GM21423 (cell line): ENCODE results near the gene TRIM14.
"Not testable (repeated sequence)": the region's sequence is repeated elsewhere in the genome, so short reads cannot be mapped to it uniquely, and the experiment has no call there.

ENCODE experiments used
- ATAC-seq: cut with Tn5 transposase; IDR thresholded peaks from one replicate; pipeline ENCODE4 v1.9.1; 2021; ENCODE audit warnings: mild to moderate bottlenecking, moderate library complexity; ENCODE audit not compliant: unreplicated experiment

TRIM14 gene

GRCh38 chr9:98083566-98084183 is 35.3 kb downstream of the TRIM14 start:
- ATAC-seq = no peak

DNA sequence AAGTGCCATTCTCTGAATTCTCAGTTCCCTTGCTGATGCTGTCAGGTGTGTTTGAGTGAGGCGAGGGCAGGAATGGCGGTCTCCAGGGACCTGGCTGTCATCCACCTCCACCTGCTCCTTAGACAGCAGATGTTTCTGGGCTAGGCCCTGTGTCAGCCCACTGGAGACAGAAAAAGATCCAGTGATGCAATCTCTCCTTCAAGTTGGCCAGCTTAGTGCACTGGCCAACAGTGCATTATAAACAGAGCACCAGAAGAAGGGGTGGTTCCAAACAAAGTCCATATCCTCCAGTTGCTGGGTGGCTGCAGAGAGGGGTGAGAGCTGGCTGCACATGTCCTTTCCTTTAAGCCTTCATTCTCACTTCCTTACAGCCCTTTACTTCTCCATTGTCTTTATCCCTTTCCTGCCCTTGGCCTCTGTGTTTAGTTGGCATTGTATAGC is 35.9 kb downstream of the TRIM14 start:
- no peak for ATAC-seq

- no peak for ATAC-seq
These were observed 37.4 kb downstream of the TRIM14 start for GRCh38 chr9:98081477-98082219.

GRCh38 chr9:98080780-98081179 is 38.2 kb downstream of the TRIM14 start:
- ATAC-seq = no peak

DNA sequence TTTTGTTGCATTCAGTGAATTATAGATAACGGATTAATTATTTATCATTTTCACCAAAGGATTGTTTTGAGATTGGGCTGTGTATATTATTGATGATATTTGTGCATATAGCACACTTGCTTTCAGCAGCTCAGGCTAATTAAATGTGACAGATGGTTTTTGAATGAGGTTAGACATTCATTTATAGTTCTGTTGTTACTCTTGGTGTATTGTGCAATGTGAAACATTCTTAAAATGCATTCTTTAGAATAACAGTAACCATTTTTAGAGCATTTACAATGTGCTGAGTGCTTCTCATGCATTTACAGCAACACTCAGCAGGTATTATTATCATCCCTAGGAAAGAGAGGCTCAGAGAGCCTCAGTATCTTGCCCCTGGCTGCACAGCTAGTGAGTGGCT is 38.7 kb downstream of the TRIM14 start:
- no peak for ATAC-seq

DNA sequence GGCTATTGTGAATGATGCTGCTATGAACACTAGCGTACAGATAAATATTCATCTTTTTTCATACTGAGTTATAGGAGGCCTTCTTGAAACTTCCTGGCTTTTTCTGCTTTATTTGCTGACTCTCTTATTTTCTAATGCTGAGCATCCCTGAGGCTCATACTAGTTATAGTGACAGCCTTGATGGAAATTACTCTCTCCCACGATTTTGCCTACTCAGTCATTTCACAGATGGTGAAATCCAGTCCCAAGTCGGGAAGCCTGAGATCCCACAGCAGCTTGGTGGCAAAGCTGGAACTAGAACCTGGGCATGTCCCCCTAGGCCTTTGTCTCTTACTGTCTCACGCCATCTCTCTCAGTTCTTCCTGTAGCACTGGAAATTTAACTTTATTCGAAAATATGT is 40.1 kb downstream of the TRIM14 start:
- ATAC-seq = no peak

DNA sequence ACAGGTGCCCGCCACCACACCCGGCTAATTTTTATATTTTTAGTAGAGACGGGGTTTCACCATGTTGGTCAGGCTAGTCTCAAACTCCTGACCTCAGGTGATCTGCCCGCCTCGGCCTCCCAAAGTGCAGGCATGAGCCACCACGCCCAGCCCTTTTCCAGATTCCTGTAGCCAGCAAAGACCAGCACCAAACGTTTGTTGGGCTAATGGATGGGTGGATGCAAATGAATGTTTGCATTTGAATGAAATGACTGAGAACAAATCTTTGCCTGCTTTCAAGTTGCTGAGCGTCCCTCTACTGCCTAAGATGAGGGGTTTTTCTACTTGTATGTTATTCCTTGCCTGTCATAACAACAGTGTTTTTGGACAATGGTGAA is 42.5 kb downstream of the TRIM14 start:
- not testable (repeated sequence) for ATAC-seq

DNA sequence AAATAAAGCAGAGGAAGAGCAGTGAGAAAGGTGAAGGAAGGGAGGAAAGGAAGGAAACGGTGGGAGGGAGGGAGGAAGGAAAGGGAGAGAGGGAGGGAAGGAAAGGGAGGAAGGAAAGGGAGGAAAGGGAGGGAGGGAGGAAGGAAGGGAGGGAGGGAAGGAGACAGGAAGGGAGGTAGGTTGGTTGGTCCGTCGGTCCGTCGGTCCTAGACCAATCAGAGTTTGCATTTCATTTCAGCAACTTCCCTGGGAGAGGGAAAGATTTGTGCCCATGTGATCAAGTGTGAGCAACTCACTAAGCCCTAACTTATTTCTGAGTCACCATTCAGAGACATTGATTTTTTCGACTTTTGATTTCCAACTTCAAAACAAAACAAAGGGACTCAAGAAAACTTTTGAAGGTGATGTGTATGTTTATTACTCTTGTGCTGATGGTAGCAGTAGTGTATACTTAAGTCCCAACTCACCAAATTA is 43.7 kb downstream of the TRIM14 start:
- ATAC-seq = no peak

DNA sequence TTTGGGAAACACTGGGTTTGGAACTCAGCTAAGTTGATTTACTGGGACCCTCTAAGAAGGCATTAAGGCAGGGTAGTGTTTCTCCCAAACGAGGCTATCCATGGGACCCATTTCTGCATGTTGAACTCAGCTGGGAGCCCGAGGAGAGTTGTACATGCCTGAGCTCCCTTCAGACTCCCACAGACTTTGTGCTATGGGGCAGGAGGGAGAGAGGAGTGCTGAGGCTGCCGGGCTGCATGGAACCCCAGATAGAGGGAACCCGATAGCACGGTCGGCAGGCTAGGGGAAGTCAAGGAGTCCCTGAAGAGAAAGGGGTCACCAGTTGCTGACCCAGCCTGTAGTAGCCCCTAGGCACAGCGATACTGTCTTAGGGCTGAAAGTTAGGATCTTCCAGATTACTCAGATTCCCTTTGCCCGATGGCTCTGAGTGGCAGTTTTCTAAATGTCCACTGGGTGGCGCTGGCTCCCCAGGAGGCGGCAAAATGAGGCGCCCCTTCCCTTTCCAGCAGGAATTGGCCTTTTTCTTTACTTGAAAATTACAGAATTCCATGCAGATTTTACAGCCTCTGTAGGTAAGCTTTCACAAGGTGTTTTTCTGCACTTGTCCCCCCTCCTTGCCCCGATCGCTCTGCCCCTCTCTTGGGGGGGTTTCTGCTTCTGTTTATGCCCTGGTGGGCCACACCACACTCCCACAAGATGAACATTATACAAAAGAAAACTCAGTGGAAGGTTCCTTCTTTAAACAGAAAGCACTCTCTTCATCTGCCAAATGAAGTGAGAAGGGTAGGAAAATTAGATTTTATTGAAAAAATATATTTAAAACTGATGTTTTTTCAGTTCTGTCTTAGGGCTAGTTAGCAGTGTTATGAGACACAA is 44.7 kb downstream of the TRIM14 start:
- no peak for ATAC-seq

DNA sequence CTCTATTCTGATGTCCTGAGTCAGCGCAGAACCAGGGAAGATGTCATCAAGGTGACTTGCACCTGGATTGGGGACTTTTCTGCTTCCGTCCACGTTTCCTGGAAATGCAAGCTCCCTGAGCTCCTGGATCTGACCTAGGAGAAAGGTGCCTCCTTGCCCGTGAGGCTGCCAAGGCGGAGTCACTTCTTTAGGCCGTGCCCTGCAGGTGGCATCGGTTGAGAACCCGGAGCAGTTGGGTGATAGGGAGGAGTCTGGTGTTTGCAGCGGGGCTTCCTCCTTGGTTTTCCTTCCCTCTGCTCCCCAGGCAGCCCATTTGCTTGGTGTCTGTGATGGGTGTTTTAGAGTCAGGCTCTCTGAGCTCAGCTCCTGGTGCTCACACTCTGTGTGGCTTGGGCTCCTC is 47.3 kb downstream of the TRIM14 start:
- ATAC-seq = no peak

DNA sequence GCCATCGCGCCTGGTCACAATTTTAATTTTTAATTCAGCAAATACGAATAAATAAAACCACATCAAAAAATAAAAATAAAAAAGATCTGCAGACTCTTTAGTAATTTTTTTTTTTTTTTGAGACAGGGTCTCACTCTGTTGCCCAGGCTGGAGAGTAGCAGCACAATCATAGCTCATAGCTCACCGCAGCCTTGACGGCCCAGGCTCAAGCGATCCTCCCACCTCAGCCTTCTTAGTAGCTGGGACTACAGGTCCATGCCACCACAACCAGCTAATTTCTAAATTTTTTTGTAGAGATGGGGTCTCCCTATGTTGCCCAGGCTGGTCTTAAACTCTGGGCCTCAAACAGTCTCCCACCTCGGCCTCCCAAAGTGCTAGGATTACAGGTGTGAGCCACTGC is 48.3 kb downstream of the TRIM14 start:
- ATAC-seq = no peak

GRCh38 chr9:98069551-98069950 is 49.5 kb downstream of the TRIM14 start:
- no peak for ATAC-seq

DNA sequence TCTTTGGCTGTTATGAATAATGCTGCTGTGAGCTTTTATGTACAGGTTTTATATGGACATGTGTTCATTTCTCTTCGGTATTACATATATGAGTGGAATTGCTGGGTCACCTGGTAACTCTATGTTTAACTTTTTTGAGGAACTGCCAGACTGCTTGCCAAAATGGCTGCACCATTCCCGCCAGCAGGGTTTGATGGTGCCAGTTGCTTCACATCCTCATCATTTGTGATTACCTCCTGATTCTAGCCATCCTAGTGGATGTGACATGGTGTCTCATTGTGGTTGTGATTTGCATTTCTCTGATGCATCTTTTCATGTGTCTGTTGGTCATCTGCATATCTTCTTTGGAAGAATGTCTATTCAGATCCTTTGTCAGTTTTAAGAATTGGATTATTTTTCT is 51.8 kb downstream of the TRIM14 start:
- no peak for ATAC-seq

DNA sequence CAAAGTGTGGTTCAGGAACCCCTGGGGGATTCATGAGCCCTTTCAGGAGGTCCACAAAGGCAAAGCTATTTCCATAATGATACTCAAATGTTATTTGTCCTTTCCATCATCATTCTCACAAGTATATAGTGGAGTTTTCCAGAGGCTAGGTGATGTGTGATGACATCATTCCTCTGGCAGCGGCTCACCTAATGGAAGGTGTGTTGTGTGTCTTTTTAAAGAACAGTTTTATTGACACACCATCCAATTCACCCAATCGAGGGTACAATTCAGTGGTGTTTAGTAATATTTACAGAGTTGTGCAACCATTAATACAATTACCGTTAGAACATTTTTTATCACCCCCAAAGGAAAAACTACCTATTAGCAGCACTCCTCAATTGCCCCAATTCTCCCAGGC is 52.8 kb downstream of the TRIM14 start:
- ATAC-seq = no peak

GRCh38 chr9:98064623-98065392 is 54.2 kb downstream of the TRIM14 start:
- ATAC-seq = no peak

DNA sequence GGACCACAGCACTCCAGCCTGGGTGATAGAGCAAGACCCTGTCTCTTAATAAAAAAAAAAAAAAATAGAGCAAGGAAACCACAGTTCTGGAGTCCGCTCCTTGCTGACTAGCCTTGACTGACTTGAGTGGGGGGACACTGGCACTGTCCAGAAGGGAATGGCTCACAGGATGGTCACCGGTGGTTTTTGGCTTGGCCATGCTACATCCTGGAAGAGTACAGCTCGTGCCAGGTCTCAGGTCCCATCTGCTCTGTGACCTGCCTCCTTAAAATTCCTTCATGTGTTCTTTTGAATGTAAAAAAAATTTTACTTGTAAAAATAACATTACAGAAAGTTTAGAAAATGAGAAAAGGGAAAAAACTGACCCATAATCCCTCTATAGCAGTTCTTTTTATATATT is 56.9 kb downstream of the TRIM14 start:
- ATAC-seq = no peak

- ATAC-seq = no peak
These were observed 61.8 kb downstream of the TRIM14 start for GRCh38 chr9:98057138-98057799.

- peak; percentile 96 for ATAC-seq
These were observed 62.5 kb downstream of the TRIM14 start, which contains the start of gene NANS for GRCh38 chr9:98056269-98057137. NANS (plus strand) TSS chr9:98056732; CDS start chr9:98056809, 77 bp downstream.

GRCh38 chr9:98054376-98054951 is 64.6 kb downstream of the TRIM14 start:
- ATAC-seq = no peak
